HG03159 (cell line): ENCODE data around the gene ITGB3.
"Not testable (repeated sequence)": the region's sequence is repeated elsewhere in the genome, so short reads cannot be mapped to it uniquely, and the experiment has no call there.

Experiments used
- ATAC-seq: cut with Tn5 transposase; IDR thresholded peaks from one replicate; pipeline ENCODE4 v1.9.1; 2021; ENCODE audit warnings: mild to moderate bottlenecking, moderate library complexity; ENCODE audit not compliant: unreplicated experiment

The ITGB3 gene

GRCh38 chr17:47243737-47244598, 9.7 kb upstream of the ITGB3 start:
- no peak for ATAC-seq

- no peak for ATAC-seq
Observed at GRCh38 chr17:47244697-47245096, 8.9 kb upstream of the ITGB3 start.

GRCh38 chr17:47246120-47246519, 7.5 kb upstream of the ITGB3 start:
- ATAC-seq: no peak

- ATAC-seq: no peak
Observed at GRCh38 chr17:47250855-47251254, 2.8 kb upstream of the ITGB3 start.

- ATAC-seq: no peak
Observed at GRCh38 chr17:47251421-47251940, 2.1 kb upstream of the ITGB3 start.

GRCh38 chr17:47252209-47252608, 1.4 kb upstream of the ITGB3 start:
- ATAC-seq: no peak

GRCh38 chr17:47252766-47253512, 688 bp upstream of the ITGB3 start:
- ATAC-seq: no peak

- ATAC-seq: no peak
Observed at GRCh38 chr17:47254403-47254943, 846 bp downstream of the ITGB3 start.

- no peak for ATAC-seq
Observed at GRCh38 chr17:47257651-47258339, 4.2 kb downstream of the ITGB3 start.

GRCh38 chr17:47262586-47262985, 9.0 kb downstream of the ITGB3 start:
- ATAC-seq: no peak

GRCh38 chr17:47264166-47264565, 10.5 kb downstream of the ITGB3 start:
- no peak for ATAC-seq

- ATAC-seq: no peak
Observed at GRCh38 chr17:47265983-47266541, 12.4 kb downstream of the ITGB3 start.

- ATAC-seq: no peak
Observed at GRCh38 chr17:47266782-47267181, 13.2 kb downstream of the ITGB3 start.

- no peak for ATAC-seq
Observed at GRCh38 chr17:47267354-47267828, 13.8 kb downstream of the ITGB3 start.

GRCh38 chr17:47268964-47269363, 15.3 kb downstream of the ITGB3 start:
- not testable (repeated sequence) for ATAC-seq

- ATAC-seq: not testable (repeated sequence)
Observed at GRCh38 chr17:47269561-47270280, 16.1 kb downstream of the ITGB3 start.

GRCh38 chr17:47270946-47271705, 17.5 kb downstream of the ITGB3 start:
- ATAC-seq: no peak

GRCh38 chr17:47272491-47272890, 18.9 kb downstream of the ITGB3 start:
- ATAC-seq: no peak

- ATAC-seq: no peak
Observed at GRCh38 chr17:47273245-47273644, 19.6 kb downstream of the ITGB3 start.
